Stimulated activated CD8-positive, alpha-beta memory T cell treated with anti-CD3 and anti-CD28 coated beads, Interleukin-15, amount 100 ng/mL, for 4 hours (primary cell): Measurements from ENCODE around the gene IKZF2.

Experiments used
- DNase-seq, 2 donors: peaks; one replicate each; pipeline ENCODE4 v3.0.0-alpha.2; 2020; ENCODE audit warnings: low read depth in 2 of 2

Gene IKZF2

DNA sequence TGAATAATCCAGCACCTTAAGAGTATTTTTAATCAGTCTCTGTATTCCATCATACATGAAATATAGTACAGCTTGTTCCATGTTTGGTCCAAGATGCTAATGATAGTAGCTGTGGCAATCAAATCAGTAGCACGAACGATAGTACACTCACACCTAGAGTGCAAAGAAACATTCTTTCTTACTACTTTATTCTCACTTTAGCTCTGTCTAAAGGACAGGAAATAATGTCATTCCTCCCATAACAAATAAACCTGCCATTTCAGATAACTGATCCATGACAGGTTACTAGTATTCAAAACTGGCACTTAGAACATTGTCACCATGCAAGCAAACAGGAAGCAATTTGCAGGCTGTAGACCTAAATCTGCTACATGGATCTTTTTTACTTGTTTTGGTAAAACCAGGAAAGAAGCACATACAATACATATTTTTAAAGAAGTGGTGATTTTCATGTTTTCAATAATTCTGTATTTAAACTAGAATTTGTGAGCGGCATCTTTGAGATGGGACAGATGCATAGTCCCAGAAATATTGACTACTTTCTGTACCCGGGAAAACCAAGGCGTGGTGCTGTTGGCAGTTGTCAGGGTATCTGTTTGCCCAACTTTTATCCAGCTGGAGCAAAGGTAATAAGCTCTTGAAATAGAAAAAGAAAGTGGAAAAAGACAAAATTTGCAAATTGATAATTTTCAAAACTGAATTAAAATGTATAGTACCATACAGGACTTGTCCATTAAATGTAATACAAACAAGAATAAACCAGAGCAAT is 49.5 kb downstream of the IKZF2 start:
- DNase-seq, result no peak

DNA sequence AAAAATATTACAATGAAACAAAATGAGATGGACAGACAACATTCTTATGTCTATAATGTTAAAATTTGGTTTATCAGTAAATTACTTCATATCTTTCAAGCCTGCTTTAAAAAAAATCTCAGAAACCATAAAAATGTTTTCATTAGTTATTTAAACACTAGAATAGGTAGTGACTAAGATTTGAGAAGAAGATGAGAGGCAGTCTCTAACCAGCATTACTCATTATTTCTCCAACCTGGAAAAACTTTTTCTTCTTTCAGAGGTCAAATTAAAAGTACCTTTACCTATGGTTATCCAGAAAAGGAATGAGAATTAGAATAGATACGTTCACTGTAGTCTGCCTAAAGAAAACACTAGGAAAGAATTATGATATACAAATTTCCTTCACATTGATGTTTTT is 50.3 kb downstream of the IKZF2 start:
- no peak for DNase-seq

DNA sequence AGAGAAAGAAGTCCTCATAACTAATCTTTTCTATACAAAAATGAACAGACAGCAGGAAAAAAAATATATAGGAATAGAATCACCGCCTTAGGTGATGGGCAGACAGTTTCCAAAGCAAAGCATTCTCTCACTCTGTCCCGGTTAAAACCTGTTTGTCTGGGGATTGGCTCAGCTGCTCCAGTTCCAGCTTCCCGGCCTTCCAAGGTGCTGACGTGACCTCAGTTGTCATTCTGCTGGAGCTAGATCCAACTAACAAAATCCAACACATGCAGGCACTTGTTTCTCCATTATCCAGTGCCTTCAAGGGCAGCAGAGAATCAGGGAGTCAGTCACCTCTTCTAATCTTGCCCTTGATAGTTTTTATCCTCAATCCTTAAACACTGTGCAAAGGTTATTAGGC is 52.8 kb downstream of the IKZF2 start:
- DNase-seq, result no peak

DNA sequence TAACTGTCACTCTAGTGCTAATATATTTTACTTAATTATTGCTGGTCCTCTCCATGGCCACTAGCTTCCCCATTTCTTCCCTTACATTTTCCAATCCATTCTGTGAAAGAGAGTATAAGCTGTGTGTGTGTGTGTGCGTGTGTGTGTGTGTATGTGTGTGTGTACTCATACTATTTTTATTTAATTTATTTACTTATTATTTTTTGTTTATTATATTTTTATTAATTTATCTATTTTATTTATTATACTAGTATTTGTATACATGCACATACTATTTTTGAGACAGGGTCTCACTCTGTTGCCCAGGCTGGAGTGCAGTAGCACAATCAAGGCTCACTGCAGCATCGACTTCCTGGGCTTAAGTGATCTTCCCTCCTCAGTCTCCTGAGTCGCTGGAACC is 59.6 kb downstream of the IKZF2 start:
- no peak for DNase-seq

DNA sequence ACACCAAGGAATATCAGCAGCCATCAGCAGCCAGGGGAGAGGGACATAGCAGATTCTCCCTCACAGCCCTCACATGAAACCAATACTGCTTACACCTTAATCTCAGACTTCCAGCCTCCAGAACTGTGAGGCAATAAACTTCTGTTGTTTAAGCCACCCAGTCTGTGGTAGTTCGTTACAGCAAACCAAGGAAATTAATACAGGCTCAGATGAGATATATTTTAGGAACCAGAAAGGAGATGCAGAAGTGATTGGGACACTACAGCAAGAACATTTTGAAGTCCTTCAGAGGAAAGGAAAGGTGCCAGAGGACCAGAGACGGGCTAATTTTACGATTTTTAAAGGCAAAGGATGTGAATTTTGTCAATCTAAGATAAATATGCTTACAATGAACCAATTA is 60.6 kb downstream of the IKZF2 start:
- no peak for DNase-seq

DNA sequence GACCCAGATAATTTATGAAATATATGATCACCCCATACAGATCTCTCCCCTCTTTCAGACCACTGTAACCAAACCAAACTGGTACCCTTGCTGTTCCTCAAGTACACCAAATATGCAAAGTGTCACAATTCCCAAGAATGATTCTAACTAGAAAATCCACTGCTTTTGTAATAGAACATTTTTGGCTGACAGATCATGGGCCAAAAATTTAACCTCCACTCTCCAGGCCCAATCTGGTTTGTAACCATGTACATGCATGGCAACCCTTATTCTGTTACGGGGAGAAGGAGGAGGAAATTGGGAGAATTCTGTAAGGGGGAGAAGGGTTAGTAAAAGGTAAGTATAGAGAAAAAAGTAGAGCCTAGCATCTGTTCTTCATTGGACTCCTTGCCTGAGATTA is 62.0 kb downstream of the IKZF2 start:
- no peak for DNase-seq

DNA sequence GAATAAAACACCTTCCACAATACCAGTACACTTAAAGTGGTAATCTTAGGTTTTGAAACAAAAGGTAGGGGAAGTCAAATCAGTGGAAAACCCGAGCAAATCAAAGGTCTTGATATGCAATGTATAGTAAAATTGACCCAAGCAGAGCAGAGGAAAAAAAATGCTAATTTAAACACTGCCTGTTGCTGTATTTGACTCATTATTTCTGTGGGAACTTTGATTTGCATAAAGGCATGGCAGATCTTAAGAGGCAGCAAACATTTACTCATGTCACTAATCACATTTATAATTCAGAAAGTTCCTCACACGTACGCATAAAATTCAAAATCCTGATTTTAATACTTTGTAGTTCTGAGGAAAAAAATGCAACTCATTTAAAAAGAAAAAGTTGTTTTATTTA is 64.4 kb downstream of the IKZF2 start:
- DNase-seq, result no peak

DNA sequence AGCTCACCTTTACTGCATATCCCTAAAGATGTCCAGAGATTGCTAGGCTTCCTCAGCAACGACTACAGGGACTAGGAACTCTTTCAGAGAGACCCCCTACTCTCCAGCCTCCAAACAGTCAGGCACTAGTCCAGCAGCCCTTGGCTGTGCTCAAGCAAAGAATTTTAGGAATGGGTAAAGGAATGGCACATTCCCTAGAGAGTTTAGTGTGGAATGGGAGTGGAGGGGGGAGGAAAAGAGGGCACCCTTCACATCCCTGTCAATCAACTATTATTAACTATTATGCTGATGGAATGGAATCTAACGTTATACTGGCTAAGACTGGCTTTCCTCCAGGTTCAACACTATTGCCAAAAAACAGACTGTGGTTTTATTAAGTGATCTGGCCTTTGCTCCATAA is 64.8 kb downstream of the IKZF2 start:
- no peak for DNase-seq

DNA sequence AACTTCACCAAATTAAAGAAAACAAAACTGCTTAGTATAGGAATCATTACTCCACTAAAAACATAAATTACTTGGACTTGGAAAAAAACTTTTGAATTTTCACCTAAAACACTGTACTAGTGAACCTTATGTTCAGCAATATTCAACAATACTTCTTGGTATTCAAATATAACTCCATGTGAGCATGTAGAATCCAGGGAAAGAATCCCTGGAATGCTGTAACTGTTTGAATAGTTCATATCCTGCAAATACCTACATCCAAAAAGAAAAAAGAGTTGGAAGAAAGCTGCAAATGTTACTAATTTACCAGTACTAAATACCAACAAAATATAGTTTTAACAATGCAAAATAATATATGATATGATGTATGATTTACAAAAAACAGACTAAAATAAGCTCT is 65.4 kb downstream of the IKZF2 start:
- no peak for DNase-seq

DNA sequence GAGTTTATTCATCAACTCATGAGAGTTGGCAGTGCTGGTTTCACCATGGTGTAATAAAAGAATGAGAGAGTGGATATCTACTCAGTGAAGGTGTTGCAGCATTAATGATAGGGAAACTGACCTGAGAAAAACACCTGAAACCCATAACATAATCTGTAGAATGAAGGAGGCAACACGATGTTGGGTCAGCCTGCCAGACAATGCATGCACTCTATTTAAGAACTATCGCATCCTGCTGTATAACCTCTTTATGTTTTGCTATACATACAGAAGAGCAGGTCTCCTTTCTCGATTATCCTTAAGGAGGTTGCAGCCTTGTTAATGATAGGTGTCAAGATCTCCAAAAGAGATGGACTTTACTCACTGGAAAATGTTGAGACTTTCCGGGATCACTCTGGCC is 65.9 kb downstream of the IKZF2 start:
- no peak for DNase-seq

DNA sequence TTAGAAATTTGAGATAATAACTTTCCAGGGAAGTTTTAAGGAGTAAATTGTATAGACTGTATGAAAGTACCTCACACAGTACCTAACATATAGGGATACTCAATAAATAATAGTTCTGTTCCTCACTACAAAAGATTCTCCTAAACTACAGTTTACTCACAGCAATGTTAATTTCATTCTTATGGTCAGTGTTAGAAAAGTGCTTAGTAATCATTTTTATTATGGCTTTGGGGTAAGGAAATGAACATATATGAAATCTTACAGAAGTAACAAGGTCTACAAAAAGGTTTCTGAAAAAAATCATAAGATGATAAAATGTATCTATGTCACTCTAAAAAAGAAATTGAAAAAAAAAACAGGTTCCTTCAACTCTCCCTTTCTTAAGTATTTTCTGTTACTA is 67.2 kb downstream of the IKZF2 start:
- no peak for DNase-seq

DNA sequence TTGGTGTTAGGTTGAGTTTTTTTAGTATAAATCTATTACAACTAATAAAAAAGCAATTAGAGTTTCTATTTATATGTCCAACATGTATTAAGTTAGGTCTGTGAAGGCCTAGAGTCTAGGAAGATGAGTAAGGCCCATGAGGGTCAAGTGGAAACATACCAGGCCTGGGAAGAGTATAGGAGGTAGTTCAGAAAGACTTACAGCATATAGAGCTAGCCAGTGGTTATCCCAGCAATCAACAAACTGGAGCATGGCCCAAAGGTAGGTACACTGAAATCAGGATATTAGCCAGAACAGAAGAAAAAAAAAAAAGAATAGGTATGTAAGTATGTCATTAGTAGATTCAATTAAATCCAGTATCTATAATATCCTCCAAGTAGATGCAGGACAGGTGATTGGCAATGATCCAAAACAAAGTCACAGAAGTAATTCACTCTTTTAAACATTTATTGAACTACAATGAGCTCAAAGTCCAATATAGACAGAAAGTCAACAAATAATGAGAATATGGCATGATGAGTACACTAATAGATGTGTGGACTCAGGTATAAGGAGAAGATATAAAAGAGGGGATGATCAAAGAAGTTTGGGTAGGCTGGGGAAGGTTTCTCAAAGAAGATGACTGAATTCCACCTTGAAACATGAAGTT is 70.3 kb downstream of the IKZF2 start:
- DNase-seq, result no peak

DNA sequence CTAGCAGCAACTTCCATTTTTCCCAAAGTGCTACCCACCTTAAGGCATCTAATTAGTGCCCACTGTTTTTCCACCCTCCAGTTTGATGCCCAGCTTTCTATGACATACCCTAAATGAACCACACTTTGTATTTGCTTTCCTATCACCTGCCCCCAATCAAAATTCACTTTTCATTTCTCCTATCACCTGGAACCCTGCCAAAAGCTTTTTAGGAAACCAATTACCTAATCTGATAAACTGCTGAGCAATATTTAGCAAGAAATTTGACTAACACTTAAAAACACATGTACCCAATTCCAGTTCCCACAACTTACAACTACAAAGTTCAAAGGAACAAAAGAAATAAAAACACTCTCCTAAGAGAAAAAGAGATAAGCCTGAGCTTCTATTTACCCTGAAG is 71.7 kb downstream of the IKZF2 start:
- DNase-seq, result no peak

DNA sequence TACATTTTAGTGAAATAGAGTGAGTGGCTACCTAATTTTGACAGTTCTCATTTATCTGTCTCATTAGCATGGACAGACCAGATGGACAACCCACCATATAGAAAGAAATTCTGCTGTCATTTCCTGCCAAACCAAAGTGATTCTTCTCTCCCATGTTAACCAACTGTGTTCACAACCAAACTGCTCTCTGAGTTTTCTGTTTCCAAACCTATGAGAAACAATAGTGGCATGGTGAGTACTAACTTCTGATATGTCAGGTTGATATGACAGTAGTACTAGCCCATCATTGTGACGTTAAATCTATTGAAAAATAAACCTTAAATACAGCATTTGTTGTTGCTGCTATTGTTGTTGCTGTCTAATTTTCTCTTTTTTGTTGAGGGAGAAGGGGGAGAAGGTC is 72.7 kb downstream of the IKZF2 start:
- no peak for DNase-seq

DNA sequence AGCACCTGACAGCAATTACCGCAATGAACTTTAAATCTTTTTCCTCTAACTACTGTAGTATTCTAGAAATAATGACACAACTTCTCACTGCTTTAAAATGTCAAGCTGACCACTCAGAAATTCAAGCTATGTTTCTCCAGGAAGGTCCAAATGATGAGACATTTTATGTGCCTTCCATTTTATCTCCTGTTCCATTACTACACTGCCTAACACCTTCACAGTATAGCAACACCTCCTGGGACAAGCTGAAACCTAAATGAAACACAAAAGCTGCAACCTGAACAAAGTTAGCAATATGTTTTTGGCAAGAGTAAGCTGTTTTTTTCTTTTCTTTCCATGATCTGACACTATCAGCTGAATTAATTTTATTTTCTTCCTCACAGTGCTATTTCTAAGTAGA is 81.9 kb downstream of the IKZF2 start:
- no peak for DNase-seq

DNA sequence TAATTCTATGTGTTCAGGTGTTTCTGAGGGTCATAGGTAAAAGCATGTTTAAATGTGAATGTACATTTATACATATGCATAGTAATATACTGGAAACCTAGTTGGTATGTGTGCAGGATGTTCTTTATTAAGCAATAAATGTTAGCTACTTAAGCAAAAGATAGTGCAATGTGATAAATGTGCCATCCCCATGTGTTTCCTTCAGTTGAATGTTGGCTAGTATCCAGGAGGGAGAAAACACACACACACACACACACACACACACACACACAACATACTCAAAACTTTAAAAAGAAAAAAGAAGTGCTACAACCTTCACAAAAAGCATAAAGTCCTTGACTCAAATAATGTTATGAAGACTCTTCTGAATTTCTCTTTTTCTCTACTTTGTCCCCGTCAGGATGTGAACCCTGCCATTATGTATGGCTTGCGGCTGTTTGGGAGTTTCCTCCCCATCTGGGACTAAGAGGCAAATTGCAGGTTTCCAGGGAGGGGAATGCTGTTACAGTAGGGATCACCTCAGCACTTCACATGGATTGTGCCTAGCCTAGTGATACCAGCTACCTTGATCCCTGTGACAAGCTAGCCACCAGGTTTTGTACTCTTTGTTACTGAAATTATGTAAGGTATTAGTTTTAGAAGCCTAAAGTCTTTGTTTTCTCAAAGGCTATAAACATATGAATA is 82.6 kb downstream of the IKZF2 start:
- no peak for DNase-seq

DNA sequence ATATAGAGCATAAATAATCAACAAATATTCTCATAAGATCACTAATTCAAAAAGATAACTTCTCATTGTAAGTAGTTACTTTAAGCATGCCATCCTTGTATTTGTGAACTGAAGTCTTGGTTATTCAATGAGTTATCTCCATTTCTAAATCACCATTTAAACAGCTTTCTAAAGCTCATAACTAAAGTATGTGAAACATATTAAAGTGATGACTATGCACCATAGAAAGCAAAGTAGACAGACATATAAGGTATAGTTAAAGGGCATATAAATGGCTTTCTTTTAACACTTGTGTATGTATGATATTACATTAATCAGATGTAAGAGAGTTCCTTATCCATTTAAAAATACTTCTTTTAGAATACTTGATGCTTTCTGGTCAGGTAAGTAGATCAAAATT is 83.5 kb downstream of the IKZF2 start:
- DNase-seq, result no peak

DNA sequence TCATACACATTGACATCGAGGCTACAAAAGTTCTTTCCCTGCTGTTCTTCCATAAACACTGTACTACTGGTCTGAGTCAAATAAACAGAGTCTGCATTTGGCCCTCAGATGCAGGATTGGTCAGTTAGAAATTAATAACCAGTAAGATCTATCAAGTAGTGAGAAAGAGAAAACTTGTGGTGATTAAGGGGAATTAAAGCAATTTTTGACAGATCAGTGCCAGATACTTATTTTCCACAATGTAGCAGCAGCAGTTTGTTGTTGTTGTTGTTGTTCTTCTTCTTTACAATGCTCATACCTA is 85.0 kb downstream of the IKZF2 start:
- DNase-seq, result no peak

DNA sequence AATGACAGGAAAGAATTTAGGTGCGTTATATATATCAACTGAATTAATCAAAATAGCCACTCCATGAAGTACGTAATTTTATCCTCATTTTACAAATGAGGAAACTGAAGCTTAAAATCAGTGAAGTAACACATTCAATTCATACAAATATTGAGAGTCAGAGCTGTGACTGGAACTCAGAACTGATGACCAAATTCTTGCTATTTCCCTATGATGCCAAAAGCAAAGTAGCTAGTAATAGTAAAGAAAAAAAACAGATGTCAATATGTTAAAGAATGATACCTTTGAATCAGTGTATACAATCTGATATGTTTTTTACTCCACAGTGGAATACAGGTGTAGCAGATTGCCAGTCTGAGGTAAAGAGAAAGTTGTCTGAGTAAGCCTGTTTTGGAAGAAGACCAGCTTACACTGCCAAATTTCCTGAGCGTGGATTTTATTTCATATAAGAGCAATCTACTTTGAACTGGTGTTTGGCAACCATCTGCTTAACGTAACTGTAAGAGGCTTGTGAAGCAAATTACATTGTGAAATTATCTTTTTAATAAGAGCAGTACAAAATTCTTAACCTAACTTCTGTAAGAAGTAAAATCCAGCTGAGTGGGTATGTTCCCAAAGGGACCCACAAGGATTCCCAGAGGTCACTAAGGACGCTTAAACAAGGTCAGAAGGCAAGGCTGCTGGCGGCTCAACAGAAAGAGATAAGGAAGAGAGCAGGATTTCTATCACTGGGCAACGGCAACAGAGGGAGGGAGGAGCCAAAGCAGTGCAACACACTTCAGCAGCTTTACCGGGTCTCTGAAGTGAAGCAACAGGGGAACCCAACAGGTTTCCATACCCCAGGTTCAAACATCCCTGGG is 85.6 kb downstream of the IKZF2 start:
- no peak for DNase-seq

DNA sequence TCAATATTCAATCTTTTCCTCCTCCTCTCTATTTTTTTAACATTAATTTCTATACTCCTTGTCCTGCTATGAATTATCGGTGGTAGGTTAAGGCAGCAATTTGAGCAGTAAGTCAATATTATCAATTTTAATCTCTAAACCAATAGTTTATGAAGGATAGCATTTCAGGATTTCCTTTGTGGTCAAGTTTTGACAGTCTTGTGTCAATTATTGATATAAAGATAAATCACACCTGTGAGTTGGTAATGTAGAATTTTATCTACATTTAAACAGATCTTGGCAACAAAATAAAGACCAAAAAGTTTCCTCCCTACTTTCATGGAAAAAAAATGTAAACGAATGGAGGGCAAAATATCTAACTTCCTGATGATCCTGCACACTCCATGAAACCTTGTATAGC is 87.3 kb downstream of the IKZF2 start:
- DNase-seq, result no peak

DNA sequence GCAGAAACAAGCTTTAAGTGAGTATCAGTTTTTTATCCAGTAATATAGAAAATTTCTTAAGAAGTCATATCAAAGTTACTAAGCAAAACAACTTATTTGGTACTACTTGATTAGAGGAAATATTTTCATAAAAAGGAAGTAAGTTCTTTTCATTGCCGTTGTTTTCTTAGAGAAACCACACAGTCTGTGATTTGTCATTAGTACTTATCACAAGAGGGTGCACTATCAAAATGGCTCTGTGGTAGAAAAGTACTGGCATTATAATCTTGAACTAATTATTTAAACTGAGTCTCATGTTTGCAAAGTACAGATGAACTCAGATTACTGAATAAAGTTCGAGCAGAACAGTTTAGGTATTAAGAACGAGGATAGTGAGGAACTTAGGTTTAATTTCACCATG is 93.4 kb downstream of the IKZF2 start:
- no peak for DNase-seq

DNA sequence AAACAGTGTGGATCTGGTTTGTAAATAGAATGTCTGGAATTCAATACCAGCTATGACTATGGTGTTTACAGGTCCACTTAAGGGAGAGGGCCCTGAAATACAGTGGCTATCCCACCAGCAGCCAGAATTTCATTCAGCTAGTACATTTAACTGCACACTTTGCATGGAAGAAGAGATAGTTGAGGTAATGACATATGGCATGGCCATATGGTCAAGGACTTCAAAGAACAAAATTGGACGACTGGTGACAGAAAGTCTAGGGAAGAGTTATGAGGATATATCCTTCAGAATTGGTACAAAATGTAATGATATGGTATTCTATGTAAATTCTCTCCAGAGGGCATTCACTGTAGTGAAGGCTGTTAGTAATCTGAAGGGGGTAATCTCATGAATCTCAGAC is 105.0 kb downstream of the IKZF2 start:
- no peak for DNase-seq

DNA sequence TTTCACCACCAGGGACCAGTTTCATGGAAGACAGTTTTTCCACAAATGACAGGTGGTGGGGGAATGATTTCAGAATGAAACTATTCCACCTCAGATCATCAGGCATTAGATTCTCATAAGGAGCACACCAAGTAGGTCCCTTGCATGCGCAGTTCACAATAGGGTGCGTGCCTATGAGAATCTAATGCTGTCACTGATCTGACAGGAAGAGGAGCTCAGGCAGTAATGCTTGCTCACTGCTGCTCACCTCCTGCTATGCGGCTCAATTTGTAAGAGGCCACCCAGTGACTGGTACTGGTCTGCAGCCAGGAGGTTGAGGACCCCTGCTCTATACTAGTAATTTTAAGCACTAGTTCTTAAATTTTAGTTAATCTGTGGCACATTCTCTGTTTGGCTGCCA is 107.8 kb downstream of the IKZF2 start:
- DNase-seq, result no peak
